ENCODE results near the gene ABLIM1. TPM values are rescaled to one million over a fixed set of nuclear protein-coding genes. Genes with fewer than 3 reads are reported as not detected.

Gene ABLIM1
- total and polyA plus RNA-seq, 2 of the 4 experiments (the other 2 are of a cell fraction) = 7.7 to 9.9 TPM

DNA sequence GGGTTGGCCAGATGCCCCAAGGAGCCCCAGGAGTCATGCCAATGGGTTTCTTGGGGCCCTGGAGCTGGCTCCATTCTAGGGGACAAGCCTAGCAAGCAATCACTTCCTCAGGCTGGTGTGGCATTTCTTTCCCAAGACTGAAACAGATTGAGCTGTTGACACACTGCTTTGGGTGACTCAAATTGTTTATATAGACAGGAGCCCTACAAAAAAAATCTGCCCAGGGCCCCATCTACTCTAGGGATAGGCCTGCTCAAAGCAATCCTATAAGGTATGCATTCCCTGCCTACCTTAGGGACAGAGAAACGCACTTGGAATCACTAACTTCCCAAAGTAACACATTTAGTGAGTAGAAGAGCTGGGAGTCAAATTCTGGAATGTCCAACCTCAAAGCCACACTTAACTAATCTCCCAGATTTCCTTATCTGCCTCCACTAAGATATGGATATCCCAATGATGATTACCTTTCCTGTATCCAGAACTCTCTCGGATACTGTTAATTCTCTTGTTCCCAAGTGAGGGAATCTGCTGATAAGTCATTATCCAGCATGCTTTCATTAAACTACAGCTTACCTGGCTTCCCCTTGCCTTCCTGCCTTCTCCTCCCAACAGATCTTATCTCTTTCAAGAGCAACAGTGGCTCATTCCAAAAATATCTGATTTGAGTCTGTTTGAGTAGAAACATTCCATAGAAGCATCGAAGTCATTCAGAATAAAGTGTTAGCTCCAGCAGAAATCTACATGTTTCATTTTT is 3.1 kb downstream of the ABLIM1 start:
- Histone ChIP-seq H3K79me1 (ENCODE audit: low read depth in 1 of 2, low read length in 2 of 2) (no peaks in the 10 kb centered on the region), H3K56ac (ENCODE audit: extremely low read depth, insufficient read depth, low read length) (no peak overlapping the region), H2AK5ac (ENCODE audit: low read depth, low read length) (no peak overlapping the region), H2BK5ac (ENCODE audit: low read depth, low read length, poor library complexity, severe bottlenecking) (no peak overlapping the region), H4K91ac (ENCODE audit: insufficient read depth, low read depth, low read length) (no peak overlapping the region), H3K9ac (ENCODE audit: low read depth, low read length) (no peak overlapping the region), H4K8ac (ENCODE audit: low read depth in 2 of 2, low read length in 2 of 2) (no peak overlapping the region), H3K4me2 (ENCODE audit: low read depth, low read length) (no peak overlapping the region), H3K4ac (ENCODE audit: low read depth, low read length) (no peak overlapping the region), H4K20me1 (ENCODE audit: insufficient read depth, low read length) (no peaks in the 10 kb centered on the region), H3K4me3 (ENCODE audit: insufficient read depth, low read depth, low read length) (no peak overlapping the region), H2AK9ac (replicated peaks; ENCODE audit: low read depth, low read length, poor library complexity) (no peak overlapping the region), H2AFZ (replicated peaks; ENCODE audit: low read length, poor library complexity) (no peak overlapping the region), H3K36me3 (ENCODE audit: control insufficient read depth, insufficient read depth, low read length) (no peaks in the 10 kb centered on the region), H4K5ac (ENCODE audit: low read depth, low read length) (no peak overlapping the region), H3K23ac (ENCODE audit: low read depth, low read length) (0 out of 2 replicates have a peak overlapping the region, but pooled peaks have one; percentile 33), H3K4me1 (ENCODE audit: control insufficient read depth, insufficient read depth, low read length) (peaks cover 3% of the 10 kb centered on the region), H3K9me1 (ENCODE audit: insufficient read depth, low read length) (no peaks in the 10 kb centered on the region), H3K18ac (ENCODE audit: low read depth, low read length) (no peak overlapping the region), H3K27ac (ENCODE audit: insufficient read depth, low read length) (no peak overlapping the region), H3K14ac (replicated peaks; ENCODE audit: low read depth, low read length) (no peak overlapping the region), H3K9me3 (ENCODE audit: control insufficient read depth, insufficient read depth, low read length) (no peaks in the 10 kb centered on the region), H2BK20ac (ENCODE audit: low read depth, low read length) (no peak overlapping the region), H3K27me3 (ENCODE audit: control insufficient read depth, insufficient read depth, low read length) (no peaks in the 10 kb centered on the region), H2BK15ac (ENCODE audit: low read depth, low read length) (no peak overlapping the region), H2BK120ac (ENCODE audit: low read depth, low read length) (no peak overlapping the region)
- in situ Hi-C loops (cut with MboI; ENCODE audit: low sequenced_read_pairs) = no loop called here
- ATAC-seq (ENCODE audit: low read depth) = no peak; the same call in 1 of the 2 replicates
- intact Hi-C loops (cut with micrococcal nuclease) = no loop called here
- ChIA-PET POLR2A (ENCODE audit: unreplicated experiment) (no interaction called here), CTCF (no interaction called here)
- TF ChIP-seq NFE2L2 (IDR thresholded peaks at IDR 0.05; ENCODE audit: low read depth, low read length) (no peak), POLR2A (IDR thresholded peaks at IDR 0.05; ENCODE audit: low read depth, low read length) (no peak), RCOR1 (IDR thresholded peaks at IDR 0.05; ENCODE audit: insufficient replicate concordance, low read length) (no peak), RFX5 (IDR thresholded peaks at IDR 0.05; ENCODE audit: low read depth, low read length) (no peak), MAZ (IDR thresholded peaks at IDR 0.05; ENCODE audit: borderline replicate concordance, low read depth, low read length) (no peak), CEBPB (IDR thresholded peaks at IDR 0.05; ENCODE audit: low read depth, low read length) (no peak), BHLHE40 (IDR thresholded peaks at IDR 0.05; ENCODE audit: low read depth, low read length) (no peak), FOS (IDR thresholded peaks at IDR 0.05; ENCODE audit: low read depth, low read length) (no peak), MAFK (IDR thresholded peaks at IDR 0.05; ENCODE audit: low read depth, low read length) (no peak), MXI1 (IDR thresholded peaks at IDR 0.05; ENCODE audit: borderline replicate concordance, low read depth, low read length) (no peak)
- TF ChIP-seq, protein P1, sequence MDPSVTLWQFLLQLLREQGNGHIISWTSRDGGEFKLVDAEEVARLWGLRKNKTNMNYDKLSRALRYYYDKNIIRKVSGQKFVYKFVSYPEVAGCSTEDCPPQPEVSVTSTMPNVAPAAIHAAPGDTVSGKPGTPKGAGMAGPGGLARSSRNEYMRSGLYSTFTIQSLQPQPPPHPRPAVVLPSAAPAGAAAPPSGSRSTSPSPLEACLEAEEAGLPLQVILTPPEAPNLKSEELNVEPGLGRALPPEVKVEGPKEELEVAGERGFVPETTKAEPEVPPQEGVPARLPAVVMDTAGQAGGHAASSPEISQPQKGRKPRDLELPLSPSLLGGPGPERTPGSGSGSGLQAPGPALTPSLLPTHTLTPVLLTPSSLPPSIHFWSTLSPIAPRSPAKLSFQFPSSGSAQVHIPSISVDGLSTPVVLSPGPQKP (IDR thresholded peaks at IDR 0.05; ENCODE audit: borderline replicate concordance, low read depth, low read length) = no peak
- TF ChIP-seq, protein P2, sequence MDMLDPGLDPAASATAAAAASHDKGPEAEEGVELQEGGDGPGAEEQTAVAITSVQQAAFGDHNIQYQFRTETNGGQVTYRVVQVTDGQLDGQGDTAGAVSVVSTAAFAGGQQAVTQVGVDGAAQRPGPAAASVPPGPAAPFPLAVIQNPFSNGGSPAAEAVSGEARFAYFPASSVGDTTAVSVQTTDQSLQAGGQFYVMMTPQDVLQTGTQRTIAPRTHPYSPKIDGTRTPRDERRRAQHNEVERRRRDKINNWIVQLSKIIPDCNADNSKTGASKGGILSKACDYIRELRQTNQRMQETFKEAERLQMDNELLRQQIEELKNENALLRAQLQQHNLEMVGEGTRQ (IDR thresholded peaks at IDR 0.05; ENCODE audit: low read depth, low read length) = no peak
- dilution Hi-C loops (cut with HindIII; ENCODE audit: low sequenced_read_pairs, unreplicated experiment) = no loop called here
- DNase-seq = no peak
- BruUV-seq (replicated peaks) = no TSS peak
- WGBS, 2 experiments (ENCODE audit: extremely low coverage in 2 of 2, insufficient read length in 1 of 2) = no CpG with 5 or more reads among the region's 3 CpGs

All from IMR-90 (cell line).